Endothelial cell of umbilical vein (primary cell): ENCODE measurements around the gene POM121L12. TPM values are rescaled to one million over a fixed set of nuclear protein-coding genes. Genes with fewer than 3 reads are reported as not detected.

ENCODE experiments used
- BruUV-seq: library from RNA; stranded (reverse); fragments of 400-500 nt; replicated peaks from 2 replicates; lab custom pipeline; 2021; lab: Mats Ljungman, UMichigan
- CTCF ChIA-PET: fragments of 300-600, 350-600 bp; sonication (Branson Sonifier 250); formaldehyde crosslinking; loops from one replicate; lab custom pipeline; 2021; ENCODE audit warnings: antibody characterized with exemption, inconsistent platforms; lab: Charles Lee
- POLR2A ChIA-PET: fragments of 300-600, 350-600 bp; sonication (Branson Sonifier 250); formaldehyde crosslinking; loops from one replicate; lab custom pipeline; 2021; ENCODE audit warnings: antibody characterized with exemption, inconsistent platforms; lab: Charles Lee
- DNase-seq: peaks from one replicate; pipeline ENCODE4 v3.0.0-alpha.2; 2011; ENCODE audit warnings: low read depth, low spot score
- FAIRE-seq: peaks from 2 replicates; lab custom pipeline; 2011; peaks lifted over from hg19 to GRCh38; lab: Jason Lieb, UNC
- H2AFZ ChIP-seq: 2 replicates; pipeline ENCODE4 v1.6.0; 2012; ENCODE audit warnings: low read depth, low read length, control low read depth, inconsistent platforms
- H3K27ac ChIP-seq: 2 replicates; pipeline ENCODE4 v1.5.1; 2011; ENCODE audit warnings: low read depth, mild to moderate bottlenecking, control low read depth, low read length, moderate library complexity; ENCODE audit not compliant: insufficient read depth
- H3K27me3 ChIP-seq, 2 experiments: 2 replicates each; pipeline versions ENCODE4 v1.6.0 to v1.6.1; 2011; ENCODE audit warnings: low read length in 2 of 2, mixed read lengths in 1 of 2; ENCODE audit not compliant: control insufficient read depth in 2 of 2, insufficient read depth in 2 of 2
- H3K36me3 ChIP-seq, 2 experiments: 2 replicates in 1 of 2; 3 replicates in 1 of 2; pipeline ENCODE4 v1.5.1; 2011; ENCODE audit warnings: low read length in 2 of 2, mild to moderate bottlenecking in 1 of 2, moderate library complexity in 1 of 2; ENCODE audit not compliant: control insufficient read depth in 2 of 2, insufficient read depth in 2 of 2; ENCODE audit errors: extremely low read depth in 1 of 2
- H3K4me1 ChIP-seq: 3 replicates; pipeline ENCODE4 v1.5.1; 2011; ENCODE audit warnings: mild to moderate bottlenecking, low read length; ENCODE audit not compliant: control insufficient read depth, insufficient read depth; ENCODE audit errors: extremely low read depth
- H3K4me2 ChIP-seq: 2 replicates; pipeline ENCODE4 v1.6.1; 2011; ENCODE audit warnings: low read length, control low read depth, mixed read lengths; ENCODE audit not compliant: insufficient read depth
- H3K4me3 ChIP-seq, 3 experiments: fragments of 200-600 bp in 1 of 3; sonication (generic), shearing (Covaris generic) in 1 of 3; replicated peaks in 1 of 3; 2 replicates each; pipeline ENCODE4 v1.5.1; 2011 to 2016; ENCODE audit warnings: control low read depth in 3 of 3, low read length in 3 of 3, mild to moderate bottlenecking in 2 of 3, inconsistent platforms in 1 of 3, low read depth in 1 of 3, moderate library complexity in 1 of 3; ENCODE audit not compliant: insufficient read depth in 1 of 3
- H3K79me2 ChIP-seq: 2 replicates; pipeline ENCODE4 v1.6.0; 2012; ENCODE audit warnings: low read length, inconsistent platforms; ENCODE audit not compliant: control insufficient read depth, insufficient read depth
- H3K9ac ChIP-seq: replicated peaks from 2 replicates; pipeline ENCODE3; 2011; ENCODE audit warnings: low read length, control low read depth; ENCODE audit not compliant: insufficient read depth; ENCODE audit errors: extremely low read depth
- H3K9me1 ChIP-seq: replicated peaks from 3 replicates; pipeline ENCODE4 v1.6.0; 2011; ENCODE audit warnings: mild to moderate bottlenecking, low read length; ENCODE audit not compliant: control insufficient read depth, insufficient read depth; ENCODE audit errors: extremely low read depth
- H3K9me3 ChIP-seq: replicated peaks from 2 replicates; pipeline ENCODE4 v1.5.1; 2012; ENCODE audit warnings: low read length, inconsistent platforms; ENCODE audit not compliant: control insufficient read depth, insufficient read depth
- H4K20me1 ChIP-seq: replicated peaks from 2 replicates; pipeline ENCODE3; 2011; ENCODE audit warnings: mild to moderate bottlenecking, low read length; ENCODE audit not compliant: control insufficient read depth, insufficient read depth; ENCODE audit errors: extremely low read depth
- JUN ChIP-seq: IDR thresholded peaks from 2 replicates; pipeline ENCODE4 v1.6.1; 2011; ENCODE audit warnings: borderline replicate concordance, low read depth; ENCODE audit not compliant: insufficient read length, insufficient read depth
- MYC ChIP-seq: IDR thresholded peaks from one replicate; pipeline ENCODE4 v1.6.1; 2011; ENCODE audit warnings: mild to moderate bottlenecking, low read depth, low read length
- dilution Hi-C: fragments of 300-500 bp; cut with MboI; formaldehyde crosslinking; loops from one replicate; pipeline ENCODE4 v1.15.0; 2019; ENCODE audit warnings: low sequenced_read_pairs; ENCODE audit not compliant: extremely low pct_ligation_motif_present
- intact Hi-C: fragments of 100-400 bp; cut with micrococcal nuclease; formaldehyde crosslinking; loops from one replicate; pipeline ENCODE4 v1.10.0; 2022
- polyA plus RNA-seq, 4 experiments: library from polyadenylated mRNA; depleted of rRNA in 3 of 4; stranded (reverse) in 3 of 4; unstranded in 1 of 4; fragments of >200 nt; gene quantifications; 2 replicates each; pipeline versions ENCODE4 v1.2.1 to v1.2.3, GENCODE V29; 2011 to 2012; ENCODE audit warnings: missing spikeins in 1 of 4
- total RNA-seq: library from RNA; stranded (reverse); gene quantifications from 2 replicates; pipeline ENCODE4 v1.2.3, GENCODE V29; 2021

Gene POM121L12
- total and polyA plus RNA-seq, 2 donors (not counting 3 experiments of a cell fraction or from before 2014, with no cell fraction given) = not detected

DNA sequence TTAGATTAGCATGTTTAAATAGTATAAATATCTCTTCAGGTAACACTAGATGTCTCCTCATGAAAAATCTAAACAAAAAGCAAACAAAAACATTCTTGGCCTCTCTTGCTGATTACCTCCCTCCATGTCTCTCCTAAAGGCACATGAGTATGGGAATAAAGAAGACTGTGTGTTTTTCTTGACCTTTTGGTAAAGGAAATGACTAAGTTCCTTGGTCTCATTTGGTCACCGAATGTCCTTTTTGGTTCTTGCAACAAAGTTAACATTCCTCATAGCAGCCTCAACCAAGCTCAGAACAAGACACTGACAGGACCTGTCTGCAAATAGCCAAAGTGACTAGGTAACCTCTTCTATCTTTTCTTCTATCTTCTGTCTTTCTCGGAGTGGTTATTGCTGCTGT is 35.5 kb downstream of the POM121L12 start:
- dilution Hi-C loops (no loop called here), intact Hi-C loops (no loop called here)
- no peaks in the 10 kb centered on the region for H3K9me1 ChIP-seq
- ChIA-PET POLR2A (no interaction called here), CTCF (no interaction called here)
- H3K4me3 ChIP-seq = no peak overlapping the region
- FAIRE-seq = peak; percentile 76
- BruUV-seq = no TSS peak
- peak overlapping the region; percentile 26 for H3K27ac ChIP-seq
- TF ChIP-seq MYC (no peak), JUN (peak; percentile 53)
- H4K20me1 ChIP-seq = no peaks in the 10 kb centered on the region
- no peaks in the 10 kb centered on the region for H3K27me3 ChIP-seq
- H2AFZ ChIP-seq = peak overlapping the region; percentile 62
- peak overlapping the region; percentile 30 for H3K4me2 ChIP-seq
- no peaks in the 10 kb centered on the region for H3K9me3 ChIP-seq
- H3K36me3 ChIP-seq = no peaks in the 10 kb centered on the region
- H3K9ac ChIP-seq = no peak overlapping the region
- H3K4me1 ChIP-seq = peaks cover 14% of the 10 kb centered on the region
- DNase-seq = peak; percentile 31
- H3K79me2 ChIP-seq = no peaks in the 10 kb centered on the region
